Tibial artery (tissue), 4 donors: ENCODE measurements around the gene UBR3.

ENCODE experiments used
- DNase-seq, 2 donors: peaks; one replicate each; pipeline ENCODE4 v3.0.0-alpha.2; 2019
- H3K27ac ChIP-seq, 2 donors: fragments of 200-600 bp; sonication (generic) in 1 of 2; 1 replicate in 1 of 2; 2 replicates in 1 of 2; pipeline ENCODE4 v1.5.1; 2018 to 2019; ENCODE audit warnings: mild to moderate bottlenecking in 1 of 2
- H3K27me3 ChIP-seq, 2 donors: fragments of 200-600 bp; sonication (generic) in 1 of 2; one replicate each; pipeline versions ENCODE4 v1.5.1 to v1.6.0; 2016 to 2019
- H3K36me3 ChIP-seq, 3 donors: fragments of 200-600 bp; sonication (generic) in 2 of 3; one replicate each; pipeline ENCODE4 v1.5.1; 2016 to 2019; ENCODE audit warnings: mild to moderate bottlenecking in 2 of 3
- H3K4me1 ChIP-seq, 4 donors: fragments of 200-600 bp; sonication (generic) in 2 of 4; 1 replicate in 3 of 4; 2 replicates in 1 of 4; pipeline ENCODE4 v1.5.1; 2016 to 2019
- H3K4me3 ChIP-seq, 2 donors: fragments of 200-600 bp; sonication (generic) in 1 of 2; 1 replicate in 1 of 2; 2 replicates in 1 of 2; pipeline ENCODE4 v1.5.1; 2018 to 2019; ENCODE audit warnings: mild to moderate bottlenecking in 2 of 2
- H3K9me3 ChIP-seq, 3 donors: fragments of 200-600 bp; sonication (generic) in 1 of 3; one replicate each; pipeline ENCODE4 v1.5.1; 2016 to 2019
- intact Hi-C: fragments of 100-400 bp; cut with DNase I; formaldehyde crosslinking; loops from one replicate; pipeline ENCODE4 v1.15.0; 2023; ENCODE audit warnings: low total_unique reads
- TF ChIP-seq, protein P1 (sequence below), 2 experiments: fragments of 200-600 bp in 1 of 2; fragments of 450-650 bp in 1 of 2; IDR thresholded peaks; one replicate each; pipeline ENCODE4 v1.5.1; 2017 to 2019; ENCODE audit warnings: antibody characterized with exemption in 2 of 2, mild to moderate bottlenecking in 1 of 2, moderate library complexity in 1 of 2

Gene UBR3

DNA sequence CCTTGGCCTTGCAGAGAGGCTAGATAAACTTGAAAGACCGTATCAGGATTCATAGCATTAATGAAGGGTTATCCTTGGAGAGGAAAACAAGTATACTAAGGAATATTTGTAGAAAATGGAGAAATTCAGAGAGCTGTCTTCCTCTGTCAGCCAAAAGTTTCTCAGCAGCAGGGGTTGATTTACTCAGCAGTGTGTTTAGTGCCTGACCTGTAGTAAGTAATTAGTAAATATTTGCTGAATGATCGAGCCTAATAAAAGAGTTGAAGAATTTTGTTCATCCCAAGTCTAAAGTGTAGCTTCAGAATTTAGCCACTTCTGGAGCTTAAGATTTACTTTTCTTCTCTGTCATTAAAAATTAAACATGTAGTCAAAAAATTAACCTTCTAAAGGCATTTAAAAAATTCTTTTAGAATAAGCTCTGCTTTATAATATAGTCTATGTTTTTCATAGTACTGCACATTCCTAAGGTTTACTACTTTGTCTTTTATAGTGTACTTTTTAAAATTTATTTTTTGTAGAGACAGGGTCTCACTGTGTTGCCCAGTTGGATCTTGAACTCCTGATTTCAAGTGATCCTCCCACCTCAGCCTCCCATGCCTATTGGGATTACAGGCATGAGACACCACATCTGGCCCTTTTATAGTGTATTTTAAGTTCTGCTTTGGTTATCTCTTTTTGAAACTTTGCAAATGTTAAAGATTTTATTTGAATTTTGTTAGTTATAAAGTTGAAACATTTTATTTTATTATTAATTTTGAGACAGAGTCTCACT is 212.3 kb downstream of the UBR3 start:
- Histone ChIP-seq H3K36me3 (peaks cover 8 to 16% (median 8%) of the 10 kb centered on the region in 3 donors), H3K27me3 (no peaks in the 10 kb centered on the region), H3K4me3 (no peak overlapping the region), H3K27ac (no peak overlapping the region), H3K4me1 (no peaks in the 10 kb centered on the region), H3K9me3 (no peaks in the 10 kb centered on the region)
- intact Hi-C loops, result loop anchor here (10.0 kb wide), 1 partner anchor 895 kb away; no protein-coding TSS in a partner anchor
- TF ChIP-seq, protein P1, sequence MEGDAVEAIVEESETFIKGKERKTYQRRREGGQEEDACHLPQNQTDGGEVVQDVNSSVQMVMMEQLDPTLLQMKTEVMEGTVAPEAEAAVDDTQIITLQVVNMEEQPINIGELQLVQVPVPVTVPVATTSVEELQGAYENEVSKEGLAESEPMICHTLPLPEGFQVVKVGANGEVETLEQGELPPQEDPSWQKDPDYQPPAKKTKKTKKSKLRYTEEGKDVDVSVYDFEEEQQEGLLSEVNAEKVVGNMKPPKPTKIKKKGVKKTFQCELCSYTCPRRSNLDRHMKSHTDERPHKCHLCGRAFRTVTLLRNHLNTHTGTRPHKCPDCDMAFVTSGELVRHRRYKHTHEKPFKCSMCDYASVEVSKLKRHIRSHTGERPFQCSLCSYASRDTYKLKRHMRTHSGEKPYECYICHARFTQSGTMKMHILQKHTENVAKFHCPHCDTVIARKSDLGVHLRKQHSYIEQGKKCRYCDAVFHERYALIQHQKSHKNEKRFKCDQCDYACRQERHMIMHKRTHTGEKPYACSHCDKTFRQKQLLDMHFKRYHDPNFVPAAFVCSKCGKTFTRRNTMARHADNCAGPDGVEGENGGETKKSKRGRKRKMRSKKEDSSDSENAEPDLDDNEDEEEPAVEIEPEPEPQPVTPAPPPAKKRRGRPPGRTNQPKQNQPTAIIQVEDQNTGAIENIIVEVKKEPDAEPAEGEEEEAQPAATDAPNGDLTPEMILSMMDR (IDR thresholded peaks at IDR 0.05), result no peak
- DNase-seq, result no peak

DNA sequence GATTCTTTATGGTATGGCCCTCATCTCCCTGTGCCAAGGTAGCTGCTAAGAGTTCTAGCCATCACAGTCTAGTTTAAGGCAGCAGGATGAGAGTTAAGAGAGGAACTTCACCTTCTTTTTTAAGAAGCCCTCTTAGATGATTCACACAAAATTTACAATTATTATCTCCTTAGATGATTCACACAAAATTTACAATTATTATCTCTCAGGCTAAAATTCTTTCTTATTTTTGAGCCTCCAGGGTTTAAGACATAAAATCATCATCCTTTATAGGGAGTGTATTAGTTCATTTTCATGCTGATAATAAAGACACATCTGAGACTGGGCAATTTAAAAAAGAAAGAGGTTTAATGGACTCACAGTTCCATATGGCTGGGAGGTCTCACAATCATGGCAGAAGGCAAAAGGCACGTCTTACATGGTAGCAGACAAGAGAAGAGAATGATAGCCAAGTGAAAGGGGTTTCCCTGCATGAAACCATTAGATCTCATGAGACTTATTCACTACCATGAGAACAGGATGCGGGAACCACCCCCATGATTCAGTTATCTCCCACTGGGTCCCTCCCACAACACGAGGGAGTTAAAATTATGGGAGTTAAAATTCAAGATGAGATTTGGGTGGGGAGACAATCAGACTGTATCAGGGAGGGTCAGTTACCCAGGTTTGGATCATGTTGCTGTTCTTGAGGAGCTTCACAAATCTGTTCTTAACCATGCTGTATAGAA is 217.7 kb downstream of the UBR3 start:
- H3K4me1 ChIP-seq, result no peaks in the 10 kb centered on the region
- H3K9me3 ChIP-seq, result no peaks in the 10 kb centered on the region
- H3K36me3 ChIP-seq, result peaks cover 8 to 24% (median 8%) of the 10 kb centered on the region in 3 donors
- intact Hi-C loops, result loop anchor here (10.0 kb wide), 1 partner anchor 890 kb away; no protein-coding TSS in a partner anchor
- no peak overlapping the region for H3K27ac ChIP-seq
- no peak for DNase-seq
- H3K4me3 ChIP-seq, result no peak overlapping the region
- TF ChIP-seq, protein P1 (IDR thresholded peaks at IDR 0.05), result no peak
- no peaks in the 10 kb centered on the region for H3K27me3 ChIP-seq

DNA sequence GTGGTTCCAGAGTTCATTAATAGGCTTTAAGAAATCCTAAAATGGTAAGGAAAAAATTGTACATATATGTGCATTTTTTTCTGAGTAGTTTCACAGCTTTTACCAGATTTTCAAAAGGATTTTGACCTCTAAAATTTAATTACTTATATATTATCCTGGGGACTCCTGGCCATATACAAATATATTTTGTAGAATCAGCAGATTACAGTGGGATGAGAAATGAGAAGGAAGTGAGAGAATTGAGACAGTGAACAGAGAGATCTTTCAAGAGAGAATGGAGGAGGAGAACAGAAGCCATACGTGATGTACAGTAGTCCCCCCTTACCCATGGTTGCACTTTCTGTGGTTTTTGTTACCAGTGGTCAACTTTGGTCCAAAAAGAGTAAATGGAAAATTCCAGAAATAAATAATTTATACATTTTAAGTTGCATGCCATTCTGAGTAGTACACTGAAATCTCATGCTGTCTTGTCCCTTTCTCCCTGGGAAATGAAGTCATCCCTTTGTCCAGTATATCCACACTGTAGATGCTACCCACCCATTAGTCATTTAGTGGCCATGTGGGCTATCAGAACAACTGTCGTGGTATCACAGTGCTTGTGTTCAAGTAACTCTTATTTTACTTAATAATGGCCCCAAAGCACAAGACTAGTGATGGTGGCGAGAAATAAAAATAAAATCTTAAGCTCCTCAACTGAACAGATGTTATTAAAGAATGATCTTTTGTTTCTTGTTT is 220.2 kb downstream of the UBR3 start:
- Histone ChIP-seq H3K9me3 (no peaks in the 10 kb centered on the region), H3K4me3 (no peak overlapping the region), H3K36me3 (peaks cover under 1 to 8% (median 5%) of the 10 kb centered on the region in 3 donors), H3K27me3 (no peaks in the 10 kb centered on the region), H3K27ac (no peak overlapping the region), H3K4me1 (no peaks in the 10 kb centered on the region)
- no peak for DNase-seq
- TF ChIP-seq, protein P1 (IDR thresholded peaks at IDR 0.05), result no peak
- intact Hi-C loops, result loop anchor here (10.0 kb wide), 1 partner anchor 887 kb away; no protein-coding TSS in a partner anchor

DNA sequence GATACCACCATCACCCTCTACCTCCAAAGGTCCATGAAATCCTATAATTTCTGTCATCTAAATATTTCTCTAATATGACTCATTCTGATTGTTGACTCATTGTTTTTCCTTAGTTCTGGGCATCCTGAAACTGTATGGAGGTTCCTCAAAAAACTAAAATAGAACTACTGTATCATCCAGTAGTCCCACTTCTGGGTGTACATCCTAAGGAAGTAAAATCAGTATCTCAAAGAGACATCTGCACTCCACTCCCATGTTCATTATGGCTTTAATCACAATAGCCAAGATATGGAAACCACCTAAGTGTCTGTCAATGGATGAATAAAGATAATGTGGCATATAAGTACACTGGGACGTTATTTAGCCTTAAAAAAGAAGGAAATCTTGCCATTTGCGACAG is 224.9 kb downstream of the UBR3 start:
- no peaks in the 10 kb centered on the region for H3K4me1 ChIP-seq
- H3K27me3 ChIP-seq, result no peaks in the 10 kb centered on the region
- H3K27ac ChIP-seq, result no peak overlapping the region
- H3K36me3 ChIP-seq, result peaks cover 12 to 28% (median 13%) of the 10 kb centered on the region in 3 donors
- intact Hi-C loops, result no loop called here
- TF ChIP-seq, protein P1 (IDR thresholded peaks at IDR 0.05), result no peak
- no peak for DNase-seq
- H3K9me3 ChIP-seq, result no peaks in the 10 kb centered on the region
- no peak overlapping the region for H3K4me3 ChIP-seq

DNA sequence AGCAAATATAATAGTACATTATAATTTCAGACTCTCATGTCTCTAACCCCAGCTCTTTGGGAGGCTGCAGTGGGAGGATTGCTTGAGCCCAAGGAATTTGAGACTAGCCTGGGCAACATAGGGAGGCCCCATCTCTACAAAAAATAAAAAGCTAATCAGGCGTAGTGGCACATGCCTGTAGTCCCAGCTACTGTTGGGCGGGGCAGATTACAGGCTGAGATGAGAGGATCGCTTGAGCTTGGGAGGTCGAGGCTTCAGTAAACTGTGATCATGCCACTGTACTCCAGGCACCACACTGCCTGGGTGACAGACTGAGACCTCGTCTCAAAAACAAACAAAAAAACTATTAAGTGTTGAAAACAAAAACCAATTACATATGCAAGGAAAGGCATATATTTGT is 227.7 kb downstream of the UBR3 start:
- DNase-seq, result no peak
- Histone ChIP-seq H3K9me3 (no peaks in the 10 kb centered on the region), H3K4me1 (no peaks in the 10 kb centered on the region), H3K36me3 (peaks cover 12 to 40% (median 21%) of the 10 kb centered on the region in 3 donors), H3K27ac (no peak overlapping the region), H3K27me3 (no peaks in the 10 kb centered on the region), H3K4me3 (no peak overlapping the region)
- TF ChIP-seq, protein P1 (IDR thresholded peaks at IDR 0.05), result no peak
- intact Hi-C loops, result no loop called here
